HG03354 (cell line): ENCODE data around the gene CEP70.
"Not testable (repeated sequence)": the region's sequence is repeated elsewhere in the genome, so short reads cannot be mapped to it uniquely, and the experiment has no call there.

Experiments used
- ATAC-seq: cut with Tn5 transposase; IDR thresholded peaks from one replicate; pipeline ENCODE4 v1.9.1; 2021; ENCODE audit warnings: mild to moderate bottlenecking; ENCODE audit not compliant: unreplicated experiment, poor library complexity, severe bottlenecking

The CEP70 gene

DNA sequence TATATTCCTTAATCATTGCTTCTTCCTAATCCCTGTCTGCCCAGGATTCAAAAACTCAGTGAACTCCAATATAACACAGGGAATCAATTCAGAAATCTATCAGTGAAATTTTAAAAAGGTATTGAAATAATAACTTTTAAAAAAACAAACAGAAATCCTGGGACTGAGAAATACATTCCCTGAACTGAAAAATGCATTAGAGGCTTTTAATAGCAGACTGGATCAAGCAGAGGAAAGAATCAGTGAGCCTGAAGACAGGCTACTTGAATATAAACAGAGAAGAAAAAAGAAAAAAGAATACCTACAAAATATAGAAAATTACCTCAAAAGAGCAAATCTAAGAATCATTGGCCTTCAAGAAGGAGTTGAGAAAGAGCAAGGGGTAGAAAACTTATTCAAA is 54.7 kb downstream of the CEP70 start:
- ATAC-seq = no peak

DNA sequence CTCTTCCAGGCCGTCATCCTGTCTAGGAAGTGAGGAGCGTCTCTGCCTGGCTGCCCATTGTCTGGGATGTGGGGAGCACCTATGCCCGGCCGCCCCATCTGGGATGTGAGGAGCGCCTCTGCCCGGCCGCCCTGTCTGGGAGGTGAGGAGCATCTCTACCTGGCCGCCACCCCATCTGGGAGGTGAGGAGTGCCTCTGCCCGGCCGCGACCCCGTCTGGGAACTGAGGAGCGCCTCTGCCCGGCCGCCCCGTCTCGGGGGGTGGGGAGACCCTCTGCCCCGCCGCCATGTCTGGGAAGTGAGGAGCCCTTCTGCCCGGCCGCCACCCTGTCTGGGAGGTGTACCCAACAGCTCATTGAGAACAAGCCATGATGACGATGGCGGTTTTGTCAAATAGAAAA is 72.6 kb downstream of the CEP70 start:
- not testable (repeated sequence) for ATAC-seq

DNA sequence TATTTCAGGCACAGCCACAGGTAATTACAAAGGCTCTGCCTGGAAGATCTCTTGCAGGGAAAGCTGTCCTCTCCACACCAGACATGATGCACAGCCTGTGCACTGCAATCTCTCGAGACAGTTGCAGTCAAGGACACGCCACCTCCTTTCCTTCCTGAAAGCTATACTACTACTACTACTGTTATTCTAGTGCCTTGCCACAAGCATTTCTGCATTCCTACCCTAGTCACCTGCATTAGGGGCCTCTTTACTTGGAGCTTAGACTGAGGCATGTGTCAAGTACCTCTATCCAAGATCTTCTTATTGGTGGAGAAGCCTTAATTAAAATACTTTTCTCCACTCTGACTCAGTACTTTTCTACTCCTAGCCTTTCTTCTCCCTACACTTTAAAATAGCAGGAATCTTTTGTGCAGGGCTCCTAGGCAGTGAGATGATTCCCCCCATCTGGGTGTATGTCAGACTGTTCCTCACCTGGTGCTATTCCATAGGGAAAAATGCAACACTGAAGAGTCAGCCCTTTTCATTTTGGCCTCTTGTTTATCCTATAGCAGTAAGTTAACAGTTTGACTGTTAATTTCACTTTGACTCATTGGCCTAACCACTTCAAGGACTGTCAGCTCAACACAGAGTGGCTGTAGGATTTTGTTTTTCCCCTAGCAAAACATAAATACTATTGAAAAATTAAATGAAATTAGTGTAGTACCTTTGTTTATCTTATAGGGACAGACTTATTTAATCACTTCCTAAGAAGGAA is 80.8 kb downstream of the CEP70 start:
- ATAC-seq = peak; percentile 78

GRCh38 chr3:138511945-138512344 is 82.1 kb downstream of the CEP70 start:
- no peak for ATAC-seq

- no peak for ATAC-seq
Measured at GRCh38 chr3:138509586-138509985, 84.5 kb downstream of the CEP70 start.

DNA sequence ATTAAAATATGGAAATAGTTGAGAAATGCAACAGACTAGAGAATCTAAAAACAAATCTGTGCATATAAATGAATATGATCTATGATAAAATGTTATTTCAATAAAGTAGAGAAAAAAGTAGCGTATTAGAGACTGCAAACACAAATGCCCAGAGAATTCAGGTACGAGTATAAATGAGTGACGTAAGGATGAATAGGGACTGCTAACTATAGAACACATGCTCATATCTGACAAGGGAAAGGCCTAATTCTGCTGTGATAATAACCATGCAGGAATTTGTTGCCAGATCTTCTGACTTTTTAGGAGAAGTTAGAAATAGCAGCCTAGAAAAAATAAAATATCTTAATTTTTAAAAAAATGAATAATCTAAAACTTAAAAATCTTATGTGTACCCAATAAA is 86.5 kb downstream of the CEP70 start:
- ATAC-seq = no peak

DNA sequence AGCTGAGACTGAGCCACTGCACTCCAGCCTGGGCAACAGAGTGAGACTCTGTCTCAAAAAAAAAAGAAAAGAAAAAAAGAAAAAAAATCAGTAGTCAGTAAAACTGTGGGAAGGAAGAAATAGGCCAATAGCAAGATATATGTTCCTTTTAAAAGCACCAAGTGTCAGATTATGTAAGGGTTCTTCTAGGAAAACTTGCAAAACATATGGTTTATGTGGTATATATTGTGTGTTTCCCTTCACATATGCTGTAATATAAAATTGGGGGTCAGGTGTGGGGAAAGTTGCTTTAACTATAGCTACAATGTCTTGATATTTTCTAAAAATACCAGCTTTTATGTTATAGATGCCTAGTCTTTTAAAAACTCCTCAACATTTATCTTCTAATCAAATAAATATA is 95.1 kb downstream of the CEP70 start:
- no peak for ATAC-seq

GRCh38 chr3:138497851-138498250 is 96.2 kb downstream of the CEP70 start:
- ATAC-seq = no peak

GRCh38 chr3:138497021-138497420 is 97.0 kb downstream of the CEP70 start:
- ATAC-seq = no peak

DNA sequence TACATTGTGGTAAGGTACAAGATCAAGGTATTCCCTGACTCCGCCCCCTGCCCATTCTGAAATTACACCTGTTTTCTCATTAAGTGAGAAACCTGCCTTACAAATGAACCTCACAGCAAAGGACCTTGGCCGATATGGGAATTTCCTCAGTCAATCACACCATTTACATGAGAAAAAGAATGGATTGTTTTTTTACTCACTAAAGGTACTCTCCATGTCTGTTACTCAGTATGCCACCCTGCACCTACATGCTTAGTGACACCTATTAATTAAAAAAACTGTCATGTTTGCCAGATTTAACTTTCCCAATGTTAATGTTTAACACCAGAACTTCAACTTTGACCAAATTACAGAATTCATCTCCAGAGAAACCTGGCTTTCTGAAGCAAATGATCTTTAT is 97.6 kb downstream of the CEP70 start:
- ATAC-seq = no peak

DNA sequence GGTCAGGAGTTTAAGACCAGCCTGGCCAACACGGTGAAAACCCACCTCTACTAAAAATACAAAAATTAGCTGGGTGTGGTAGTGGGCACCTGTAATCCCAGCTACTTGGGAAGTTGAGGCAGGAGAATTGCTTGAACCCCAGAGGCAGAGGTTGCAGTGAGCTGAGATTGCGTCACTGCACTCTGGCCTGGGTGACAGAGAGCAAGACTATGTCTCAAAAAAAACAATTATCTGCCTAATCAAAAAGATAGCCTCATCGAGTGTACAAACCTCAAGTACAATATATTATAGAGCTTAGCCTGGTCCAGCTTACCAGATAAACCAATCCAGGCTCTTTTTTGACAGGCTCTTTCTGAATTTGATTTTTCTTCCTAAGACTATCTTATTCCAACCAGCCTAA is 98.4 kb downstream of the CEP70 start:
- ATAC-seq = not testable (repeated sequence)

GRCh38 chr3:138494607-138494929 is 99.5 kb downstream of the CEP70 start:
- no peak for ATAC-seq

DNA sequence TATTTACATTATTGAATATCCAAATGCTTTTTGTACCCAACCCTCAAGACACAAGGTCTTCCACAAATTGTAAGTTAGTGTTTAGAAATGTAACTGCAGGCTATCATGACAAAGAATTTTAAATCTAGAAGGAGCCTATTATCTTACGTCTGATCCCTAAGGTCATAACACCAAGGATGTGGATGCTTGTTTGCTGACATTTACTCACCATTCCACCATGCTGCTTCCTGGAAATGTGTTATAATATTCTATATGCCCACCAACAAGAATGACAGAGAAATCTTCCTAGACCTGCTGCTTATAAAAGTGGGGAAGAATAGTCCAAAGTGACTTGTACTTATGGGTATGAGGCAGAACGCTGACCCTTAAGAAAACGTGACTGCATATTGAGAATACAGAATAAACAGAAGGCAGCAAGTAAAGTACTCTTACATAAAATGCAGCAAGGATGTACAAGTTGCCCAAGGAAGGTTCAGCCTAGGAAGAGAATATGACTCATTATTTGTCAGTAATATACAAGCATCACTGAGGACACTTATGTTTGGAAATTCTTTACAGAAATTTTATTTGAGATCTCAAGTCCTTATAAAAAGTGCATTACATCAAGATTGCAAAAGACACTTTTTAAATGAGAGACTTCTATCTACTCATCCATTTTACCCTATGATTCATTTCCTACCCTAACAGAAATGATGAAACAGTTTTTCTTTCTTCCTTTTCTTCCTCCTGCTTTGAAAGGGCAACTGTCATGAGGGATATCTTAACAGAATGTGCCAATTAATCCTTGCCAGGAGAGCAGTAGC is 100.1 kb downstream of the CEP70 start:
- ATAC-seq = no peak

DNA sequence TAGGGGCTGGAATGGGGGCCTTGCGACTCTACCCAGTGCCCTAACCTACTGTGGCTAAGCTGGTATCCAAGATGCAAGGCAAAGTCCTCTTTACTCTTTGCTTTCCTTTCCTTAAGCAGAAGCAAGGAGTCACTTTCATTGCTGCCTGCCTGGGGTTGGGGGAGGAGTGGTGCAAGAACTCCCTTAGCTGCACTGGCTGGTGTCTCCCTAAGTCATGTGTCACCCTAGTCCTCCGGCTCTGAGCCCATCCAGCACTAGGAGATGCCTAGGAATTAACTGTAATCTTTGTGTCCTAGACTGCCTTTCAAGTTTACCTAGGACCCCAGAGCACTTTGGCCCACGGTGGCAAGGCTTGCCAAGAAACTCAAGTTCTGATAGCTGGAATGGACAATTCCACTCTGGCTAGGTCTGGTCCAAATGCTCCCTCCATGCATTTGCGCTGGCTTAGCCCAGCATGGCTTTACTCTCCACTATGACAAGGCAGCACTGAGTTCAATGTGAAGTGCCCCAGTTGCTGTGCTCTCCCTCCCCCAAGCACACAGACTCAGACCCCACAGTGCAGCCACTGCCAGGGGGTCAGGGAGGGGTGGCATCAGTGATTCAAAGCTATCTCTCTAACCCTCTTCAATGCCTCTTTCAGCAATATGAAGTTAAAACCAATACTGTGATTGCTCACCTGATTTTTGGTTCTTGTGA is 100.9 kb downstream of the CEP70 start:
- ATAC-seq = no peak

- ATAC-seq = no peak
Measured at GRCh38 chr3:138491971-138492370, 102.1 kb downstream of the CEP70 start.

DNA sequence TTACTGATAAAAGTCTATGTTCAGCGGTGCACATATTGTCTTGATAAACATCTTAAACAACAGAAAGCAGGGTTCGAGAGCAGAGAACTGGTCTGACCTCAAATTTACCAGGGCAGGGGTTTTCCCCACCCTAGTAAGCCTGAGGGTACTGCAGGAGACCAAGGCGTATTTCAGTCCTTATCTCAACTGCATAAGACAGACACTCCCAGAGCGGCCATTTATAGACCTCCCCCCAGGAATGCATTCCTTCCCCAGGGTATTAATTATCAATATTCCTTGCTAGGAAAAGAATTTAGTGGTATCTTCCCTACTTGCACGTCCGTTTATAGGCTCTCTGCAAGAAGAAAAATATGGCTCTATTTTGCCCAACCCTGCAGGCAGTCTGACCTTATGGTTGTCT is 107.5 kb downstream of the CEP70 start:
- ATAC-seq = not testable (repeated sequence)

GRCh38 chr3:138484672-138485071 is 109.4 kb downstream of the CEP70 start:
- not testable (repeated sequence) for ATAC-seq

- ATAC-seq = peak; percentile 62
Measured at GRCh38 chr3:138479438-138479863, 114.6 kb downstream of the CEP70 start.

- no peak for ATAC-seq
Measured at GRCh38 chr3:138477801-138478200, 116.3 kb downstream of the CEP70 start.

GRCh38 chr3:138477120-138477519 is 116.9 kb downstream of the CEP70 start:
- no peak for ATAC-seq

- ATAC-seq = no peak
Measured at GRCh38 chr3:138476526-138476925, 117.5 kb downstream of the CEP70 start.
